H9 (cell line): ENCODE results near the gene DNAAF3. TPM values are rescaled to one million over a fixed set of nuclear protein-coding genes. Genes with fewer than 3 reads are reported as not detected.

Experiments
- DNase-seq: peaks from one replicate; pipeline ENCODE4 v3.0.0-alpha.2; 2017
- H2AFZ ChIP-seq: one replicate; pipeline ENCODE4 v1.6.1; 2013; ENCODE audit warnings: mild to moderate bottlenecking, low read length, control low read depth, moderate library complexity
- H2AK5ac ChIP-seq: 2 replicates; pipeline ENCODE4 v1.6.1; 2013; ENCODE audit warnings: low read length, control low read depth, mixed read lengths; ENCODE audit not compliant: insufficient read length
- H2BK120ac ChIP-seq: one replicate; pipeline ENCODE4 v1.6.1; 2013; ENCODE audit warnings: low read depth, mild to moderate bottlenecking, low read length, control low read depth, inconsistent platforms; ENCODE audit not compliant: poor library complexity, severe bottlenecking
- H2BK12ac ChIP-seq: 2 replicates; pipeline ENCODE4 v1.6.1; 2013; ENCODE audit warnings: low read length, control low read depth, mixed read lengths, low read depth; ENCODE audit not compliant: insufficient read length
- H2BK15ac ChIP-seq: 2 replicates; pipeline ENCODE4 v1.6.1; 2013; ENCODE audit warnings: low read depth, low read length, control low read depth
- H2BK20ac ChIP-seq: one replicate; pipeline ENCODE4 v1.6.1; 2013; ENCODE audit warnings: low read depth, mild to moderate bottlenecking, low read length, control low read depth, inconsistent platforms; ENCODE audit not compliant: poor library complexity, severe bottlenecking
- H2BK5ac ChIP-seq: 2 replicates; pipeline ENCODE4 v1.6.1; 2013; ENCODE audit warnings: low read length, control low read depth, mixed read lengths; ENCODE audit not compliant: insufficient read length
- H3K14ac ChIP-seq: 2 replicates; pipeline ENCODE4 v1.6.1; 2013; ENCODE audit warnings: low read length, control low read depth; ENCODE audit not compliant: insufficient read depth
- H3K18ac ChIP-seq: 2 replicates; pipeline ENCODE4 v1.6.1; 2013; ENCODE audit warnings: low read depth, mild to moderate bottlenecking, mixed read lengths, low read length, control low read depth; ENCODE audit not compliant: insufficient read length
- H3K23ac ChIP-seq: 2 replicates; pipeline ENCODE4 v1.6.1; 2013; ENCODE audit warnings: low read length, control low read depth, mixed read lengths, low read depth; ENCODE audit not compliant: insufficient read length
- H3K23me2 ChIP-seq: 2 replicates; pipeline ENCODE4 v1.6.1; 2013; ENCODE audit warnings: low read depth, mild to moderate bottlenecking, mixed read lengths, low read length, control low read depth; ENCODE audit not compliant: insufficient read length, poor library complexity, severe bottlenecking
- H3K27ac ChIP-seq: 2 replicates; pipeline ENCODE4 v1.5.1; 2013; ENCODE audit warnings: low read length, control low read depth, mixed read lengths, low read depth; ENCODE audit not compliant: insufficient read length
- H3K27me3 ChIP-seq: 2 replicates; pipeline ENCODE4 v1.6.1; 2013; ENCODE audit warnings: low read length, control low read depth, inconsistent platforms; ENCODE audit not compliant: insufficient read depth
- H3K4ac ChIP-seq: 2 replicates; pipeline ENCODE4 v1.6.1; 2013; ENCODE audit warnings: low read depth, mild to moderate bottlenecking, control low read depth, inconsistent platforms, low read length, moderate library complexity
- H3K4me1 ChIP-seq: 2 replicates; pipeline ENCODE4 v1.6.1; 2013; ENCODE audit warnings: low read length, control low read depth, inconsistent platforms; ENCODE audit not compliant: insufficient read depth
- H3K4me2 ChIP-seq: 2 replicates; pipeline ENCODE4 v1.6.1; 2013; ENCODE audit warnings: low read length, control low read depth, mixed read lengths; ENCODE audit not compliant: insufficient read length, insufficient read depth
- H3K56ac ChIP-seq: 2 replicates; pipeline ENCODE4 v1.6.1; 2013; ENCODE audit warnings: low read depth, mild to moderate bottlenecking, mixed read lengths, low read length, control low read depth; ENCODE audit not compliant: insufficient read length
- H3K79me1 ChIP-seq: 2 replicates; pipeline ENCODE4 v1.6.1; 2013; ENCODE audit warnings: low read depth, mild to moderate bottlenecking, moderate library complexity, low read length, control low read depth, inconsistent platforms; ENCODE audit not compliant: insufficient read depth, poor library complexity, severe bottlenecking
- H3K79me2 ChIP-seq: 2 replicates; pipeline ENCODE4 v1.6.1; 2013; ENCODE audit warnings: low read length, control low read depth, inconsistent platforms; ENCODE audit not compliant: insufficient read depth
- H3K9ac ChIP-seq: 2 replicates; pipeline ENCODE4 v1.6.1; 2013; ENCODE audit warnings: low read length, control low read depth, mixed read lengths; ENCODE audit not compliant: insufficient read length; ENCODE audit errors: extremely low read depth
- H3K9me3 ChIP-seq: one replicate; pipeline ENCODE4 v1.6.1; 2013; ENCODE audit warnings: low read depth, low read length, inconsistent platforms; ENCODE audit not compliant: control insufficient read depth
- H3T11ph ChIP-seq: one replicate; pipeline ENCODE4 v1.6.1; 2013; ENCODE audit warnings: mild to moderate bottlenecking, low read length, control low read depth, inconsistent platforms
- H4K20me1 ChIP-seq: one replicate; pipeline ENCODE4 v1.6.1; 2013; ENCODE audit not compliant: control insufficient read depth, insufficient read length, insufficient read depth
- H4K5ac ChIP-seq: 2 replicates; pipeline ENCODE4 v1.6.1; 2013; ENCODE audit warnings: low read depth, mild to moderate bottlenecking, mixed read lengths, low read length, control low read depth; ENCODE audit not compliant: insufficient read length
- H4K8ac ChIP-seq: replicated peaks from 2 replicates; pipeline ENCODE4 v1.6.1; 2013; ENCODE audit warnings: low read length, control low read depth, mixed read lengths, low read depth; ENCODE audit not compliant: insufficient read length
- H4K91ac ChIP-seq: 2 replicates; pipeline ENCODE4 v1.6.1; 2013; ENCODE audit warnings: low read depth, mild to moderate bottlenecking, moderate library complexity, mixed read lengths, low read length, control low read depth; ENCODE audit not compliant: insufficient read length
- H3K27ac Mint-ChIP-seq, 3 experiments: 2 replicates in 2 of 3; 3 replicates in 1 of 3; pipeline ENCODE4 v1.8.0; 2020 to 2021; ENCODE audit warnings: mixed read lengths in 3 of 3, mild to moderate bottlenecking in 1 of 3, moderate library complexity in 1 of 3
- H3K27me3 Mint-ChIP-seq: 2 replicates; pipeline ENCODE4 v1.8.0; 2021; ENCODE audit warnings: low read depth, mild to moderate bottlenecking, moderate library complexity, mixed read lengths
- H3K36me3 Mint-ChIP-seq, 3 experiments: 2 replicates in 2 of 3; 3 replicates in 1 of 3; pipeline ENCODE4 v1.8.0; 2020 to 2021; ENCODE audit warnings: low read depth in 3 of 3, mixed read lengths in 3 of 3; ENCODE audit not compliant: insufficient read depth in 1 of 3
- H3K4me1 Mint-ChIP-seq, 2 experiments: 2 replicates each; pipeline ENCODE4 v1.8.0; 2020; ENCODE audit warnings: mixed read lengths in 2 of 2
- H3K4me3 Mint-ChIP-seq, 2 experiments: 2 replicates in 1 of 2; 3 replicates in 1 of 2; pipeline ENCODE4 v1.8.0; 2020 to 2021; ENCODE audit warnings: mild to moderate bottlenecking in 2 of 2, mixed read lengths in 2 of 2, moderate library complexity in 1 of 2
- H3K9me3 Mint-ChIP-seq, 2 experiments: 2 replicates in 1 of 2; 3 replicates in 1 of 2; pipeline ENCODE4 v1.8.0; 2020; ENCODE audit warnings: mild to moderate bottlenecking in 2 of 2, mixed read lengths in 2 of 2, moderate library complexity in 1 of 2
- WGBS: extraction: QIAGEN DNeasy Blood & Tissue Kit; methylation state at CpG from one replicate; pipeline ENCODE4 v1.1.7; 2013; ENCODE audit warnings: missing lambda C conversion rate, low lambda C conversion rate, mixed read lengths; ENCODE audit not compliant: insufficient read length; ENCODE audit errors: extremely low coverage; 5-methylcytosine and 5-hydroxymethylcytosine counted together
- total RNA-seq: library from RNA; stranded (reverse); gene quantifications from 2 replicates; pipeline ENCODE4 v1.2.1, GENCODE V29; 2021
- TF ChIP-seq, protein P1 (sequence below): fragments of 200-600 bp; sonication (generic); conservative IDR thresholded peaks from 3 replicates; pipeline ENCODE4 v1.8.0; 2021; ENCODE audit warnings: antibody characterized with exemption, mild to moderate bottlenecking

DNAAF3 gene
- total RNA-seq, 1 experiment from 2014 or later: 4.6 TPM

GRCh38 chr19:55161571-55162322 is 4.7 kb downstream of the DNAAF3 start:
- no peak overlapping the region for H3K9ac ChIP-seq
- H3K79me1 ChIP-seq: no peaks in the 10 kb centered on the region
- H3K27ac ChIP-seq: no peak overlapping the region
- H3K9me3 Mint-ChIP-seq: peaks cover 0 to 2% of the 10 kb centered on the region in 2 experiments; a peak in 1 of 5 replicates
- H3K4me1 ChIP-seq: no peaks in the 10 kb centered on the region; the same call in 1 of the 2 replicates
- H2AFZ ChIP-seq: no peak overlapping the region
- H3K4ac ChIP-seq: no peak overlapping the region
- H4K91ac ChIP-seq: no peak overlapping the region
- H3K27me3 Mint-ChIP-seq: peaks cover 25% of the 10 kb centered on the region
- H3K18ac ChIP-seq: no peak overlapping the region
- peak overlapping the region; percentile 80 for H3K4me2 ChIP-seq
- H3K23ac ChIP-seq: no peak overlapping the region
- DNase-seq: no peak
- H3K4me3 Mint-ChIP-seq: peak overlapping the region in 1 of 2 experiments; percentile 50; a peak in 1 of 5 replicates
- no peak overlapping the region for H2BK5ac ChIP-seq
- no peak overlapping the region for H3T11ph ChIP-seq
- no peak overlapping the region for H2AK5ac ChIP-seq
- no peak overlapping the region for H4K8ac ChIP-seq
- H4K5ac ChIP-seq: no peak overlapping the region
- H3K14ac ChIP-seq: no peak overlapping the region
- H3K9me3 ChIP-seq: no peaks in the 10 kb centered on the region
- H2BK15ac ChIP-seq: no peak overlapping the region; the same call in 1 of the 2 replicates
- H3K23me2 ChIP-seq: peaks cover 12% of the 10 kb centered on the region
- H2BK120ac ChIP-seq: no peak overlapping the region
- no peaks in the 10 kb centered on the region; the same call in 1 of the 2 replicates for H3K27me3 ChIP-seq
- H3K56ac ChIP-seq: no peak overlapping the region
- H4K20me1 ChIP-seq: no peaks in the 10 kb centered on the region
- TF ChIP-seq, protein P1, sequence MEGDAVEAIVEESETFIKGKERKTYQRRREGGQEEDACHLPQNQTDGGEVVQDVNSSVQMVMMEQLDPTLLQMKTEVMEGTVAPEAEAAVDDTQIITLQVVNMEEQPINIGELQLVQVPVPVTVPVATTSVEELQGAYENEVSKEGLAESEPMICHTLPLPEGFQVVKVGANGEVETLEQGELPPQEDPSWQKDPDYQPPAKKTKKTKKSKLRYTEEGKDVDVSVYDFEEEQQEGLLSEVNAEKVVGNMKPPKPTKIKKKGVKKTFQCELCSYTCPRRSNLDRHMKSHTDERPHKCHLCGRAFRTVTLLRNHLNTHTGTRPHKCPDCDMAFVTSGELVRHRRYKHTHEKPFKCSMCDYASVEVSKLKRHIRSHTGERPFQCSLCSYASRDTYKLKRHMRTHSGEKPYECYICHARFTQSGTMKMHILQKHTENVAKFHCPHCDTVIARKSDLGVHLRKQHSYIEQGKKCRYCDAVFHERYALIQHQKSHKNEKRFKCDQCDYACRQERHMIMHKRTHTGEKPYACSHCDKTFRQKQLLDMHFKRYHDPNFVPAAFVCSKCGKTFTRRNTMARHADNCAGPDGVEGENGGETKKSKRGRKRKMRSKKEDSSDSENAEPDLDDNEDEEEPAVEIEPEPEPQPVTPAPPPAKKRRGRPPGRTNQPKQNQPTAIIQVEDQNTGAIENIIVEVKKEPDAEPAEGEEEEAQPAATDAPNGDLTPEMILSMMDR: no peak
- WGBS: no CpG with 5 or more reads among the region's 61 CpGs
- no peaks in the 10 kb centered on the region; a peak in 2 of 7 replicates for H3K36me3 Mint-ChIP-seq
- peaks cover 21 to 33% of the 10 kb centered on the region in 2 experiments for H3K4me1 Mint-ChIP-seq
- H3K27ac Mint-ChIP-seq: no peak overlapping the region
- H3K79me2 ChIP-seq: no peaks in the 10 kb centered on the region
- H2BK20ac ChIP-seq: no peak overlapping the region
- H2BK12ac ChIP-seq: no peak overlapping the region
